SK-N-DZ (cell line): Measurements from ENCODE around the gene PLPP4.

Experiments used
- DNase-seq: peaks from one replicate; pipeline ENCODE4 v3.0.0-alpha.2; 2015; ENCODE audit warnings: low spot score

PLPP4 gene

GRCh38 chr10:120516426-120516825 is 59.4 kb downstream of the PLPP4 start:
- no peak for DNase-seq

GRCh38 chr10:120517196-120517595 is 60.2 kb downstream of the PLPP4 start:
- no peak for DNase-seq

- DNase-seq = no peak
These were observed 61.0 kb downstream of the PLPP4 start for GRCh38 chr10:120517881-120518484.

GRCh38 chr10:120521880-120522279 is 64.9 kb downstream of the PLPP4 start:
- DNase-seq = no peak

GRCh38 chr10:120527691-120528090 is 70.7 kb downstream of the PLPP4 start:
- DNase-seq = no peak

GRCh38 chr10:120530699-120531098 is 73.7 kb downstream of the PLPP4 start:
- no peak for DNase-seq

- no peak for DNase-seq
These were observed 81.1 kb downstream of the PLPP4 start for GRCh38 chr10:120538091-120538490.

- DNase-seq = no peak
These were observed 82.0 kb downstream of the PLPP4 start for GRCh38 chr10:120539076-120539475.

- no peak for DNase-seq
These were observed 83.5 kb downstream of the PLPP4 start for GRCh38 chr10:120540486-120540885.

GRCh38 chr10:120541984-120542383 is 85.0 kb downstream of the PLPP4 start:
- DNase-seq = no peak

- DNase-seq = no peak
These were observed 85.6 kb downstream of the PLPP4 start for GRCh38 chr10:120542591-120542990.

GRCh38 chr10:120543291-120543690 is 86.3 kb downstream of the PLPP4 start:
- DNase-seq = no peak

- DNase-seq = no peak
These were observed 91.2 kb downstream of the PLPP4 start for GRCh38 chr10:120548210-120548609.

GRCh38 chr10:120552262-120552661 is 95.2 kb downstream of the PLPP4 start:
- no peak for DNase-seq

- no peak for DNase-seq
These were observed 96.9 kb downstream of the PLPP4 start for GRCh38 chr10:120553911-120554310.

GRCh38 chr10:120555436-120555835 is 98.4 kb downstream of the PLPP4 start:
- no peak for DNase-seq

GRCh38 chr10:120555842-120556532 is 99.0 kb downstream of the PLPP4 start:
- no peak for DNase-seq

GRCh38 chr10:120557311-120557710 is 100.3 kb downstream of the PLPP4 start:
- no peak for DNase-seq

- no peak for DNase-seq
These were observed 102.8 kb downstream of the PLPP4 start for GRCh38 chr10:120559800-120560199.

- DNase-seq = no peak
These were observed 105.9 kb downstream of the PLPP4 start for GRCh38 chr10:120562956-120563355.

GRCh38 chr10:120570418-120570817 is 113.4 kb downstream of the PLPP4 start:
- no peak for DNase-seq

- DNase-seq = no peak
These were observed 114.2 kb downstream of the PLPP4 start for GRCh38 chr10:120571266-120571665.

GRCh38 chr10:120572307-120572706 is 115.3 kb downstream of the PLPP4 start:
- no peak for DNase-seq

GRCh38 chr10:120573355-120573754 is 116.3 kb downstream of the PLPP4 start:
- DNase-seq = no peak
